ENCODE data around the gene LAMTOR3. TPM values are rescaled to one million over a fixed set of nuclear protein-coding genes. Genes with fewer than 3 reads are reported as not detected.

Gene LAMTOR3
- total RNA-seq, 2 donors from 2014 or later, result 45.6 to 67.2 TPM

GRCh38 chr4:99885063-99885664, 9.1 kb downstream of the LAMTOR3 start:
- no peak for DNase-seq
- Histone ChIP-seq H3K4me1 (no peaks in the 10 kb centered on the region), H3K4me3 (no peak overlapping the region), H3K36me3 (no peaks in the 10 kb centered on the region), H3K9ac (ENCODE audit: low read depth in 2 of 2, low read length in 2 of 2) (no peak overlapping the region), H3K27ac (no peak overlapping the region), H3K27me3 (no peaks in the 10 kb centered on the region), H3K9me3 (no peaks in the 10 kb centered on the region)
- TF ChIP-seq CTCF (IDR thresholded peaks at IDR 0.05), result peak; percentile 25
- intact Hi-C loops (cut with DNase I), result loop anchor here (5.0 kb wide), 2 partner anchors 73 to 323 kb away; partner anchors contain the start of gene TRMT10A

- TF ChIP-seq CTCF (IDR thresholded peaks at IDR 0.05), result no peak
- Histone ChIP-seq H3K36me3 (peaks cover 5% of the 10 kb centered on the region), H3K27ac (no peak overlapping the region), H3K4me3 (no peak overlapping the region), H3K4me1 (no peaks in the 10 kb centered on the region), H3K9ac (ENCODE audit: low read depth in 2 of 2, low read length in 2 of 2) (no peak overlapping the region), H3K9me3 (no peaks in the 10 kb centered on the region), H3K27me3 (no peaks in the 10 kb centered on the region)
- no peak for DNase-seq
- intact Hi-C loops (cut with DNase I), result no loop called here
These were observed 14.8 kb downstream of the LAMTOR3 start for GRCh38 chr4:99879458-99879857.

- Histone ChIP-seq H3K36me3 (peaks cover 5% of the 10 kb centered on the region), H3K27ac (no peak overlapping the region), H3K4me3 (no peak overlapping the region), H3K9ac (ENCODE audit: low read depth in 2 of 2, low read length in 2 of 2) (no peak overlapping the region), H3K27me3 (no peaks in the 10 kb centered on the region), H3K9me3 (no peaks in the 10 kb centered on the region), H3K4me1 (no peaks in the 10 kb centered on the region)
- no peak for DNase-seq
- no peak for TF ChIP-seq CTCF (IDR thresholded peaks at IDR 0.05)
- intact Hi-C loops (cut with DNase I), result no loop called here
These were observed 15.6 kb downstream of the LAMTOR3 start for GRCh38 chr4:99878604-99879003.

- no peak for TF ChIP-seq CTCF (IDR thresholded peaks at IDR 0.05)
- H3K9me3 ChIP-seq, result no peaks in the 10 kb centered on the region
- no peaks in the 10 kb centered on the region for H3K4me1 ChIP-seq
- H3K9ac ChIP-seq (ENCODE audit: low read depth in 2 of 2, low read length in 2 of 2), result no peak overlapping the region
- H3K27me3 ChIP-seq, result no peaks in the 10 kb centered on the region
- H3K36me3 ChIP-seq, result peaks cover 5% of the 10 kb centered on the region
- DNase-seq, result no peak
- H3K4me3 ChIP-seq, result no peak overlapping the region
- intact Hi-C loops (cut with DNase I), result no loop called here
- H3K27ac ChIP-seq, result no peak overlapping the region
These were observed 17.3 kb downstream of the LAMTOR3 start for GRCh38 chr4:99876946-99877345.

- no peak for TF ChIP-seq CTCF (IDR thresholded peaks at IDR 0.05)
- H3K36me3 ChIP-seq, result peaks cover 5% of the 10 kb centered on the region
- H3K4me1 ChIP-seq, result no peaks in the 10 kb centered on the region
- intact Hi-C loops (cut with DNase I), result no loop called here
- no peak overlapping the region for H3K9ac ChIP-seq (ENCODE audit: low read depth in 2 of 2, low read length in 2 of 2)
- H3K4me3 ChIP-seq, result no peak overlapping the region
- no peak for DNase-seq
- no peak overlapping the region for H3K27ac ChIP-seq
- no peaks in the 10 kb centered on the region for H3K9me3 ChIP-seq
- H3K27me3 ChIP-seq, result no peaks in the 10 kb centered on the region
These were observed 19.2 kb downstream of the LAMTOR3 start for GRCh38 chr4:99875071-99875470.
